Measurements from ENCODE around the gene ARID1B. TPM values are rescaled to one million over a fixed set of nuclear protein-coding genes. Genes with fewer than 3 reads are reported as not detected.
A peak's percentile ranks its signal among the peaks of the same experiment; 100 is the strongest.

Gene ARID1B
- total RNA-seq, 1 experiment from 2014 or later, result 63.9 TPM

- TF ChIP-seq CTCF (IDR thresholded peaks at IDR 0.05; ENCODE audit: unreplicated experiment), result no peak
- Mint-ChIP-seq H3K4me1 (ENCODE audit: insufficient read depth, unreplicated experiment) (peaks cover 5% of the 10 kb centered on the region), H3K4me3 (ENCODE audit: unreplicated experiment) (no peak overlapping the region), H3K27me3 (ENCODE audit: insufficient read depth, unreplicated experiment) (no peaks in the 10 kb centered on the region), H3K36me3 (ENCODE audit: insufficient read depth, unreplicated experiment) (peaks cover 12% of the 10 kb centered on the region), H3K9me3 (ENCODE audit: unreplicated experiment) (no peaks in the 10 kb centered on the region), H3K27ac (ENCODE audit: low read depth, unreplicated experiment) (peak overlapping the region; percentile 35)
- intact Hi-C loops (cut with micrococcal nuclease), result no loop called here
- POLR2A ChIA-PET, result no interaction called here
- BruUV-seq (replicated peaks), result no TSS peak
- CTCF ChIA-PET, result interaction anchor here (0.9 kb wide), 1 partner anchor 65 kb away, joined by 3 read pairs; no protein-coding TSS in a partner anchor
- DNase-seq (ENCODE audit: unreplicated experiment), result no peak
Observed at GRCh38 chr6:157101166-157101565, 324.0 kb downstream of the ARID1B start.

- POLR2A ChIA-PET, result no interaction called here
- H3K27me3 Mint-ChIP-seq (ENCODE audit: insufficient read depth, unreplicated experiment), result no peaks in the 10 kb centered on the region
- CTCF ChIA-PET, result interaction anchor here (0.7 kb wide), 1 partner anchor 70 kb away, joined by 4 read pairs; no protein-coding TSS in a partner anchor
- H3K4me3 Mint-ChIP-seq (ENCODE audit: unreplicated experiment), result no peak overlapping the region
- peaks cover 8% of the 10 kb centered on the region for H3K36me3 Mint-ChIP-seq (ENCODE audit: insufficient read depth, unreplicated experiment)
- intact Hi-C loops (cut with micrococcal nuclease), result loop anchor here (5.0 kb wide), 1 partner anchor 73 kb away; no protein-coding TSS in a partner anchor
- H3K27ac Mint-ChIP-seq (ENCODE audit: low read depth, unreplicated experiment), result no peak overlapping the region
- peaks cover 26% of the 10 kb centered on the region for H3K4me1 Mint-ChIP-seq (ENCODE audit: insufficient read depth, unreplicated experiment)
- DNase-seq (ENCODE audit: unreplicated experiment), result no peak
- H3K9me3 Mint-ChIP-seq (ENCODE audit: unreplicated experiment), result no peaks in the 10 kb centered on the region
- no TSS peak for BruUV-seq (replicated peaks)
- no peak for TF ChIP-seq CTCF (IDR thresholded peaks at IDR 0.05; ENCODE audit: unreplicated experiment)
Observed at GRCh38 chr6:157104803-157105202, 327.6 kb downstream of the ARID1B start.

GRCh38 chr6:157106487-157106886, 329.3 kb downstream of the ARID1B start:
- Mint-ChIP-seq H3K27me3 (ENCODE audit: insufficient read depth, unreplicated experiment) (no peaks in the 10 kb centered on the region), H3K4me3 (ENCODE audit: unreplicated experiment) (no peak overlapping the region), H3K9me3 (ENCODE audit: unreplicated experiment) (no peaks in the 10 kb centered on the region), H3K27ac (ENCODE audit: low read depth, unreplicated experiment) (peak overlapping the region; percentile 75), H3K36me3 (ENCODE audit: insufficient read depth, unreplicated experiment) (peaks cover 4% of the 10 kb centered on the region), H3K4me1 (ENCODE audit: insufficient read depth, unreplicated experiment) (peaks cover 26% of the 10 kb centered on the region)
- intact Hi-C loops (cut with micrococcal nuclease), result loop anchor here (5.0 kb wide), 1 partner anchor 74 kb away; no protein-coding TSS in a partner anchor
- peak; percentile 74 for DNase-seq (ENCODE audit: unreplicated experiment)
- POLR2A ChIA-PET, result interaction anchor here (0.7 to 1.1 kb wide), 2 partner anchors 70 to 84 kb away, joined by 4 read pairs; no protein-coding TSS in a partner anchor
- CTCF ChIA-PET, result no interaction called here
- no peak for TF ChIP-seq CTCF (IDR thresholded peaks at IDR 0.05; ENCODE audit: unreplicated experiment)
- BruUV-seq (replicated peaks), result no TSS peak

- Mint-ChIP-seq H3K27me3 (ENCODE audit: insufficient read depth, unreplicated experiment) (no peaks in the 10 kb centered on the region), H3K4me1 (ENCODE audit: insufficient read depth, unreplicated experiment) (peaks cover 26% of the 10 kb centered on the region), H3K9me3 (ENCODE audit: unreplicated experiment) (no peaks in the 10 kb centered on the region), H3K4me3 (ENCODE audit: unreplicated experiment) (no peak overlapping the region), H3K27ac (ENCODE audit: low read depth, unreplicated experiment) (peak overlapping the region; percentile 79), H3K36me3 (ENCODE audit: insufficient read depth, unreplicated experiment) (peaks cover 8% of the 10 kb centered on the region)
- CTCF ChIA-PET, result interaction anchor here (0.7 kb wide), 1 partner anchor 68 kb away, joined by 3 read pairs; no protein-coding TSS in a partner anchor
- no peak for DNase-seq (ENCODE audit: unreplicated experiment)
- POLR2A ChIA-PET, result interaction anchor here (0.6 to 1.8 kb wide), 5 partner anchors 51 to 136 kb away, joined by 3 to 8 read pairs (median 3); no protein-coding TSS in a partner anchor
- no peak for TF ChIP-seq CTCF (IDR thresholded peaks at IDR 0.05; ENCODE audit: unreplicated experiment)
- intact Hi-C loops (cut with micrococcal nuclease), result loop anchor here (5.0 kb wide), 1 partner anchor 75 kb away; no protein-coding TSS in a partner anchor
- BruUV-seq (replicated peaks), result no TSS peak
Observed at GRCh38 chr6:157107571-157107914, 330.4 kb downstream of the ARID1B start.

All from MCF 10A (cell line).